HG02870 (cell line): Measurements from ENCODE around the gene TIFAB.

ENCODE experiments used
- ATAC-seq: cut with Tn5 transposase; IDR thresholded peaks from one replicate; pipeline ENCODE4 v1.9.1; 2021; ENCODE audit warnings: mild to moderate bottlenecking, moderate library complexity; ENCODE audit not compliant: unreplicated experiment

TIFAB gene

GRCh38 chr5:135428586-135428985, 23.6 kb downstream of the TIFAB start:
- no peak for ATAC-seq

GRCh38 chr5:135426102-135427082, 25.8 kb downstream of the TIFAB start:
- ATAC-seq, result peak; percentile 85

- ATAC-seq, result no peak
These were observed 26.5 kb downstream of the TIFAB start for GRCh38 chr5:135425641-135426040.

- ATAC-seq, result no peak
These were observed 28.3 kb downstream of the TIFAB start for GRCh38 chr5:135423846-135424168.

GRCh38 chr5:135423146-135423845, 28.9 kb downstream of the TIFAB start:
- no peak for ATAC-seq

GRCh38 chr5:135422419-135422818, 29.7 kb downstream of the TIFAB start:
- ATAC-seq, result no peak

- ATAC-seq, result no peak
These were observed 35.1 kb downstream of the TIFAB start for GRCh38 chr5:135417083-135417482.

GRCh38 chr5:135405082-135405481, 47.1 kb downstream of the TIFAB start:
- ATAC-seq, result no peak

GRCh38 chr5:135402031-135402430, 50.1 kb downstream of the TIFAB start:
- ATAC-seq, result no peak

- no peak for ATAC-seq
These were observed 51.3 kb downstream of the TIFAB start for GRCh38 chr5:135400866-135401265.

GRCh38 chr5:135399794-135400542, 52.2 kb downstream of the TIFAB start:
- ATAC-seq, result no peak

- ATAC-seq, result peak; percentile 80
These were observed 53.0 kb downstream of the TIFAB start, which contains the start of gene MACROH2A1 for GRCh38 chr5:135398855-135399793. Gene MACROH2A1, minus strand, starts transcription at chr5:135399231. Its CDS starts 10,138 bp downstream, at chr5:135389093.

GRCh38 chr5:135398160-135398854, 53.8 kb downstream of the TIFAB start:
- ATAC-seq, result peak; percentile 31
